Measurements from ENCODE around the gene SLC6A11.

SLC6A11 gene

DNA sequence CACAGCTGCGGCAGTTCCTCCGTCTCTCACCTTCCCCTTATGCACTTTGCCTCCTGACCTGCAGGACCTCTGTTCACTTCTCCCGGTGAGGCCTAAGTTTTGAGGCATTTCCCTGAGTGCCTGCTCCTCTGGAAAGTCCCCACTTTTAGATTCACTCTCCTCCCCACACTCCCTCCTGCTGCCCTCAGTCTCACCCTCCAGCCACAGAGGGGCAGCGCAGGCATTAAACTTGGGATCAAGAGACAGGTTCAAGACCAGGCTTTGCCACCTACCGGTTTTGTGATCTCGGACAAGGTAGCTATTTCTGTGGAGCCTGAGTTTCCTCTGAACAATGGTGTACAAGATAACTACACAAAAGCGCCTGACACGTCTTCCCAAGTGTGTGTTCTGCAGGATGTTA lies 19.4 kb downstream of the SLC6A11 start:
- DNase-seq (ENCODE audit: extremely low spot score, insufficient read length, low read depth), result no peak
- FAIRE-seq, result no peak

DNA sequence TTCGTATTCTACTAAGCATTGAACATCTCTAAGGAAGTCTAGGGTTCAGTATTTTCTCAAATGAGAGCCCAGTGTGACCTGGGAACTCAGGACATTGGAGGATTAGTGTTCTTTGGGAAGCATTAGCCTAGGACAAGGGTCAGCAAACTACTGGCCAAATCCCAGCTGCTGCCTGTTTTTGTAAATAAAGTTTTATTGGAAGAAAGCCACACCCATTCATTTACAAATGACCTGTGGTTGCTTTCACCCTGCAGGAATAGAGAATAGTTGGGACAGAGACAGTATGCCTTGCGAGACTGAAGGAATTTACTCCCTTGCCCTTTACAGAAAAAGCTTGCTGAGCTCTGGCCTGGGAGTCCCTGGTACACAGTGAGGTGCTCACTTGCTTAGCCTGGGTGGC lies 20.6 kb downstream of the SLC6A11 start:
- FAIRE-seq (no peak), DNase-seq (ENCODE audit: extremely low spot score, insufficient read length, low read depth) (no peak)

DNA sequence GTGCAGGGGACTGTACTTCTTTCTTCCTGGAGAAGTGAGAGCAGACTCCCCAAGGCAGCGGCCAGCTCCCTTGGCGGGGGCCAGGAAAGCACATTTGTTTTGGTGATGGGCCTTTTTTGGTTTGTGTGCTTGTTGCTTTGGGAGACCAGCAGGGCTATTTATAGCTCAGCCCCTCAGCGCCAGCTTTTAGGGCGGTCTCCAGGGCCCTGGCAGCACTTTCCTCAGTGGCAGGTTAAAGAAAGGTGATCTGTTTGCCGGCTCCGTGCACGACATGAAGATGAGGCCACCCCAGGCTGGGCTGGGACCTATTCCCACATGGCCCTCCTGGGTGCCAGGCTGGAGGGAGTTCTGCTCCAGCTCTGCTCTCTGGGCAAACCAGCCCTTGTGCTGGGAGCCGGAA lies 21.8 kb downstream of the SLC6A11 start:
- FAIRE-seq, result no peak
- DNase-seq (ENCODE audit: extremely low spot score, insufficient read length, low read depth), result no peak

DNA sequence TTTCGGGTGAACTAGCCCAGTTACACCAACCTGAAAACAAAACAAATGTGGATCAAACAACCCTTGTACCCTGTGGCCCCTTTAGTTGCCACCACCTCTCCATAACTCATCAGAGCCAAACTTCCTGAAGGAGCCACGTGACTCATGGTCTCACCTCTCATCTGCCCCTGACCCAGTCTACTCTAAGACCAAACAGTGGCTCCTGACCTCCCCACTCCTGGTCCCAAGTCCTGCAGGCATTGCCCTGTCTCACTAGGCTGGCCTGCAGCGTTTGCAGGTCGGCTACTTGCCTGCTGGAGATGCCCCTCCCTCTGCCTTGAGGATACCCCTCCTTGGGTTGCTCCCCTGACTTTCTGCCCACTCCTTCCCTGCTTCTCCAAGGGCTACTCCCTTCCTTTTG lies 23.1 kb downstream of the SLC6A11 start:
- DNase-seq (ENCODE audit: extremely low spot score, insufficient read length, low read depth) (no peak), FAIRE-seq (no peak)

DNA sequence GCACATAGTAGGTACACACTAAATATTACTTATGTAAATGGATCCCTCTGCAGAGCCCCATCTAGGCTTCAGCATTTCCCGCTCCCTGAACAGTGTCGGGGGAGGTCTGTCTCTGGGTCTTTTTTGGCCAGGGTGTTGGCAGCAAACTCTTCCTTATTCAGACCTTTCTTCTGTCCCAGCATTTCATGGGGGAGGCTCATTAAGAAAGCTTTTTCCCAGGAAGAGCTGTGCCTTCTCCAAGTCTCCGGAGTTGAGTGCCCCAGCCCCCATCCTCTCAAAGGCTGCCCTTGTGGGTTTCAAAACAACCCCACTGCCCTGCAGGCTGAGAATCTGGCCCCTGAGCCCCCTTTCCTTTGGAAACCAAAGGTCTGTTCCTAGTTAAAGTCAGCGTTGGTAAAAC lies 25.1 kb downstream of the SLC6A11 start:
- DNase-seq (ENCODE audit: extremely low spot score, insufficient read length, low read depth), result no peak
- no peak for FAIRE-seq

DNA sequence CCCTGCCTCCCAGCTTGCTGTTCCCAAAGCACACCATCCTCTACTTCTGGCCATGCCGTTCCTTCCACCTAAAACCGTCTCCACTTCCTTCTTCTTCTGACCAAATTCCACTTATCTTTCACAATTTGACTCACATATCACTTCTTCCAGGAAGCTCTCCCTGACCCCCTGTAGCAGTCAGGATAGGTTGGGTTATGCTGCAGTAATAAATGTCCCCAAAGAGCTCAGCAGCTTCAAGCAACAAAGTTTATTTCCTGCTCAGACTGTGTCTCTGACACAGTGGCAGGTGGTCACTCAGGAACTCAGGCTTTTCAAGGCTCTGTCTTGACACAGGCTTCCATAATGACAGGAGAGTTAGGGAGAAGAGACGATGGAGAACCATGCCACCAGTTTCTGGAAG lies 27.4 kb downstream of the SLC6A11 start:
- FAIRE-seq (no peak), DNase-seq (ENCODE audit: extremely low spot score, insufficient read length, low read depth) (no peak)

DNA sequence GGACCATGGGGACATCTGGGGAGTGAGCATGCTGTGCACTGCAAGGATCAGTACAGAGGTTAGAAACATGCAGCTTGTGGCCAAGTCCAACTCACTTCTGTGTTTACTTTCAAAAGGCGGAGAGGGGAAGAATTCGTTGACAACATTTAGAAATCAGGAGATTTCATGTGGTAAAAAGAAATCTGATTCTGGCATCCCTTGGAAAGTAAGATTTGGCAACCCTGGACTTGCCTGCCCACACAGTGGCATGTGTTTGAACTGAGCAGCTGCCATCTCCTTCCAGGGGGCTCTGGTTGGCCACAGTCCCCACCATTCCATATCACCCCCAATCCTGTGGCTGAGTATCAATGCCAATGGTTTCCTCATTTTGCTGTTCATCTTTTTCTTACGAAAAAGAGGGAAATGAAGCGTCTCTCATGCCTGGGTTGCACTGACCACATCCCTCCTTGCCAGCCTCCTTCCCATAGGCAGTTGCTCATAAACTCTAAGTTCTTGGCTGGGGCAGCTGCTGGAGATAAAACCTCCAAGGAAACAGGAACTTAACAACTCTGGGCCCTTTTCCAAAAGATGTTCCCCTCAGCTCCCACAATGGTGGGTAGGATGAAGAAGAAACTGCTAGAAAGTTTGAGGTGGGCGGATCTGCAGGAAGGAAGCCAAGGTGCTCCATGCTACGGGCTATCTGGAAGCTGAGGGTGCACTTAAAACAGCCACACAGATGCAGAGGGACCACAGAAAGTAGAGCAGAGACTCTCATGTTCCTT lies 29.2 kb downstream of the SLC6A11 start:
- no peak for FAIRE-seq
- no peak for DNase-seq (ENCODE audit: extremely low spot score, insufficient read length, low read depth)

DNA sequence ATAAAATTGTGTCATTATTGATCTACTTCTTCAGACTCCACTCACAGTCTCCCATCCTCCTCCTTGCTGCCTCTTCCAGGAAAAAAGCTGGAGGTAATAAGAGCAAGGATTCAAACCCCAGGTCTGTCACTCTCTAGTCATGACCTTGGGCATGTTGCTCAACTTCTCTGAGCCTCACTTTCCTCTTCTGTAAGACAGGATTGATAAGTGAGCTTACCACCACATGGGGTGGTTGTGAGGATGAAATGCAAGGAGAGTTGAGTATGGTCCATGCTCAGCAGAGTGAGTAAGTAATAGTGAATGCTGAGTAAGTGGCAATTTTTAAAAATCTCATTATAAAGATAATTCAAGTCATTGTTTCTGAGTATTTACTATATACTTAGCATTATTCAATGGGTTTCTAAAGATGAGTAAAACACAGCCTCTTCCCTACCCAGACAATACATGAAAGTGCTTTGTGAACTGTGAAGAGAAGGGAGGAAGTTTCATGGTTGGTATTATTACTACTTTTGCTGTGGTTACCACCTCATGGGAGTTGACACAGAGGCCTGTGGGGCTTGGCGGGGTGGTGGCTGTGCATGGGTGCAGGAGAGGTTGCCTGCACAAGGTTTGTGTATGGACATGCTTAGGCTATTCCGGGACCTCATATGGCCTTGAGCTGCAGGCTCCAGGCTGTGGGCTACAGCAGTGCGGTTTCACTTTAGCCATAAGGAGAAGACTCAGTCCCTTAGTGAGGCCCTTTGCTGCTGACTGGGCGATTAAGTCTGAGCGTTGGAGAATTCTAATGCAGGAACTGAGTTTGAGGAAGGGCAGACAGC lies 30.0 kb downstream of the SLC6A11 start:
- DNase-seq (ENCODE audit: extremely low spot score, insufficient read length, low read depth), result no peak

DNA sequence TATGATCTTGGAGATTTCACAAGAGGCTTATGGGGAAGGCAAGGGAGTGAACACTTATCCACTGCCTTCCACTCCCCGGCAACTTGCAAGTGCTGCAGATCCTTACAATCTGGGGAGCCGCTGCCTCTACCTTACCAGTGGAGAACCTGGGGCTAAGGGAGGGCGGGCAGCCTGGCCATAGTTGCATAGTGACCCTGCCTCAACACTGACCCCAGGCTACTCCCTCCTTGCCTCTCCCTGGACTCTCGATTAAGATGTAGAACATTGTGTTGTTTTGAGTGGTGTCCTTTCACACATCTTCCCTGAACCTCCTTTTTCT lies 30.6 kb downstream of the SLC6A11 start:
- no peak for FAIRE-seq
- DNase-seq (ENCODE audit: extremely low spot score, insufficient read length, low read depth), result no peak

More for the DNA sequence above, 30.0 kb downstream of the SLC6A11 start:
- no peak for FAIRE-seq

DNA sequence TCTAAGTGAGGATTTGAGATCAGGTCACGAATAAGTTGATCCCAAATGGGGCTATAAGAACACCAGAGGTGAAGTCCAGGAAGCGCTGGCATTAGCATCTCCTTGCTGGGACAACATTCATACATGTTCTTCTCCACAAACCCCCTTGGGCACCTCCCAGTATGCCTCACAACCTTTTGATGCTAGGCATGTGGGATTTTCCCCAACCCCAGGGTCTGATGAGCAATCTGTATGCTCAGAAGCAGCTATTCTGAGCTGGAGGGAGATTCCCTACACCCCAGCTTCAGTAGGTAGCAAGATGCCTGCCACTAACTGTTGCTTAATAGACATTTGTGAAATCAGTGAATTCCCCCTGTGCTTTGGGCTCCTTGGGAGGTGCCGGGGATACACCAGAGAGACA lies 32.2 kb downstream of the SLC6A11 start:
- DNase-seq (ENCODE audit: extremely low spot score, insufficient read length, low read depth), result no peak
- no peak for FAIRE-seq

DNA sequence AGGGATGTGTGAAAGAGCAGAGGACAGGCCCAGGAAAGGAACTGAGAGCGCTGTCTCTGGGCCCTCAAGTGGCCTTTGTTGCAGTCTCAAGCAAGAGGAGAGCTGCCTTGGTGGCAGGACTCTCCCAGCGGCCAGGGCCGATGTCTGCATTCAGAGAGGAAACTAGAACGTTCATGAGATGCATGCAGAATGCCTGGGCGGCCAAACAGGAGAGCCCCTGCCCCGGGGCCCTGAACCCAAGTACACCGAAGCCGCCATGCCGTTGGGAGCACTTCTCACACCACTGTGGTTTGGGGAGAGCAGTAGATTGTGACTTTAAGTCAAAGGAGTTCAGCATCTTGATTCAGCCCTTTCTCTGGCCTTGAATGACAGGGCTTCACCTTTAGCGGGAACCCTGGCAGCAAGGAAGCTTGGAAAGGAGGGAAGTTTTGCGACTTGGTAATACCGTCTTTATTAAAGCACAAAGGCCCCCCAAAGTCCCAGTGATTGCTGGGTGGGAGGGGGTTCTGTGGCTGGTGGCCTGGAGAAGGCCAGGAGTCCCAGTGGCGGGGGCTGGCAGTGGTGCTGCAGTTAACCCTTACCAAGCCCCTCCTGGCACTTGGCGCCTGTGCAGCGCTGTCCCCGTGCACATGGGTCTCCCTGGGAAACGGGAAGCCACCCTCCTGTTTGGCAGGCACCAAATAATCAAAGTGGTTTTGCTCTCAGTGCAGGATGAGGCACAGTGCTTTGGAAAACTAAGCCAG lies 36.2 kb downstream of the SLC6A11 start:
- no peak for FAIRE-seq
- no peak for DNase-seq (ENCODE audit: extremely low spot score, insufficient read length, low read depth)

DNA sequence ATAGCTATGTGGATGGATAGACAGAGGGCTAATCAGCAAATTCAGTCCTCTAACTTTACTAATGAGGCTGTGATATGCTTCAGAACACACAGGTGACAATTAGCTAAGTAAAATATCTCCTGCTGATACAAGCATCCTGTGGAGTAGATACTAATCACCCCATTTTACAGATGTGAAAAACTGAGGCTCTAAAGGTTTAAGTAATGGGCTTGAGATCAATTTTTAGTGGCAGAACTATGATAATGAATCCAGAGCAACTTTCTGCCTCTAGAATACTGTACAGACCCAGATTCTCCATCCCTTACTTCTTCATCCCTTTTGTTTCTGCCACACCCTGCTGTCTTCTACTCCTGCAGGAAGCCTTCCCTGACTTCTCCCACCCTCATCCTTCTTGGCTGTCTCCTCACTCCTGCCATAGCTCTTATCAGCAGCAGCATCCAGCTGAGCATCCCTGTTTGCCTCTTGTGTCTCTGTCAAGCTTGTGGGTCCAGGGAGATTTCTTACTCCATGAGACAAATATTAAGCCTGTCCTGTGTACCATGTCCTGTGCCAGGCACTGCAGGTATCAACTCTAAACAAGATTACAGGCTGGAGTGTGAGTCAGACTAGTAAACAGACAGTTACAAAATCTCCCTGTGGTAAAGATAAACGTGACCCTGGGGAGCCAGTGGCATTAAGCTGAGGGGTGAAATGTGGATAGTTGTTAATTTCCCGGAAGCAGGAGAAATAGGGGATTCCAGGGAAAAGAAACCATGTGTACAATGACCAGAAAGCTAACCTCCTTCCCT lies 39.2 kb downstream of the SLC6A11 start:
- no peak for DNase-seq (ENCODE audit: extremely low spot score, insufficient read length, low read depth)
- no peak for FAIRE-seq

DNA sequence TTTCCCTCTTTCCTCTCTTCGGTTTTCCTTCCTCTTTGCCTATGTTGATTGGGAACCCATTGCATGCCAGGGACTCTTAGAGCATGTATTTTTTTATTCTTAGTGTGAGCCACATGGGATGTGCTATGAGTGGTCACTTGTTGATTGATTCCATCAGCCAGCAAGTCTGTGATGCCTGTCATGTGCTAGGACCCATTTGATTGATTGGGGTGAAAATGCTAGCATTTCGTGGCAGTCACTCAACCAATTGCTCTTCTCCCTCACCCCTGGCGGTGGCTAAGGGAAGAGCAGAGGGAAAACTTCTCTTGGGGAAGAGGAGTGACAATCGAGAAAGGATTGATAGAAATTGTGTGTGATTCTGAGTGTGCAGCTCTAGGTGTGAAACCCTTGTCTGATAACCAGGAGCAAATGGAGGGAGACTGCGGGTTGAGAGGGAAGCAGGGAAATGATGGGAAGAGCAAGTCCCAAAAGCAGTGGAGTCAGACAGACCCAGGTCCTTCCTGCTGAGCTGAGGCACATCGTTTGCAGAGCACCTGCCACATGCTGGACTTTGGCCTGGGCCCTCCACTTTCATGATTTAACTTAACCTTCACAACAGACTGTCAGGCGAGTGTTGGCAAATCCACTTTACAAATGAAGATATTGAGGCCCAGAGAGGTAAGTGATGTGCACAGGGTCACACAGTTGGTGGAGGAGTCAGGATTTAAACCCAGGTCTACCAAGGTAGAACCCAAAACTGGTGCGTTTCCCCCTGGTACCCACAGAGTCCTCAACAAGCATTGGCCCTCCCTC lies 40.0 kb downstream of the SLC6A11 start:
- DNase-seq (ENCODE audit: extremely low spot score, insufficient read length, low read depth) (no peak), FAIRE-seq (no peak)

DNA sequence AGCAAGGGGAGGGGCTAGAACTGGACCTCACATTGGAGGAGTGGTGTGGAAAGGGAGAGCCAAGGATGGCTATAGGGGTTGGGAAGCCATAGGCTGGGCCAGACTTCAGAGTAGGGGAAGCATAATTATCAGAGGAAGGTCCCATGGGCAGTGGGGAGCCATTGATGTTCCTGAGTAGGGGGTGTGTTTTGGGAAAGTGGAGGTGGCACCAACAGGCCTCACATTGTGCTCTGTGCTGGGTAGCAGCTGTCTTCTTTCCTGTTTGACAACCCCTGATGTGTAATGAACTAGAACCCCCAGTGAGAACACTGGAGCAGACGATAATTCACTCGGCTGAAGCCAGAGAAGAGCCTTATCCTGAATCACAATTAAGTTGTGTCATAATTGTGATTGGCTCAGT lies 41.2 kb downstream of the SLC6A11 start:
- DNase-seq (ENCODE audit: extremely low spot score, insufficient read length, low read depth) (no peak), FAIRE-seq (no peak)

DNA sequence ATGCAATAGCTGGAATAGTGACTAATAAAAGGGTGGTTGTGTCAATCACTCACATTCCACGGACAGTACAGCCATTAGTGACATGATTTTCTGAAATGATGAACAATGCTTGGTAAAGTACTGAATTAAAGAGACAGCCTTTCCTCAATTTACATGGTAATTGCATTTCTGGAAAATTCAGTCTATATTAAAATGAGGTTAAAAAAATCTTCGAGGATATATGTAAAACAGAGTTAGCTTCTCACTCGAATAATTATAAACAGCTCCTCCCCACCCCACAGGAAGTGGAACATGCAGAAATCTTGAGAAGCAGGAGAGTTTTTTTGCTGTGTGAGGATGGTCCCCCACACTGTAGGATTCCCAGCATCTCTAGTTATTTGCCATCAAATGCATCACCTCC lies 42.1 kb downstream of the SLC6A11 start:
- no peak for DNase-seq (ENCODE audit: extremely low spot score, insufficient read length, low read depth)
- no peak for FAIRE-seq

DNA sequence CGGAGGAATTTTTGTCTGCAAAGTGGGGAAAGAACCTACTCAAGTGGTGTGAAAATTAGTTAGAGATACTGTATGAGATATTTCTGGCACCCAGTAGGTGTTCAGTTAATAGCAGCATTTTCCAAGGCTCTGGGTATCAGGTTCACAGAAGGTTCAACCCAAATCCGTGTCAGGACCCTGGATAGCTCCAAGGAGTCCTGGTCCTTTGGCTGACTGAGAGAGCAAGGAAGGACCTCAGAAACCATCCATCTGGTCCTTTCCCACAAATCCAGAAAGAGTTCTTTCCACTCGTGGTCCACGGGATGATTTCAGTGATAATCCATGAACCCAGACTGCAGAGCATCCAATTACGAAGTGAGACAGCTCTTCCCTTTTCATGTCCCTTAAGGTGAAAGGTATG lies 51.4 kb downstream of the SLC6A11 start:
- DNase-seq (ENCODE audit: extremely low spot score, insufficient read length, low read depth) (no peak), FAIRE-seq (no peak)

DNA sequence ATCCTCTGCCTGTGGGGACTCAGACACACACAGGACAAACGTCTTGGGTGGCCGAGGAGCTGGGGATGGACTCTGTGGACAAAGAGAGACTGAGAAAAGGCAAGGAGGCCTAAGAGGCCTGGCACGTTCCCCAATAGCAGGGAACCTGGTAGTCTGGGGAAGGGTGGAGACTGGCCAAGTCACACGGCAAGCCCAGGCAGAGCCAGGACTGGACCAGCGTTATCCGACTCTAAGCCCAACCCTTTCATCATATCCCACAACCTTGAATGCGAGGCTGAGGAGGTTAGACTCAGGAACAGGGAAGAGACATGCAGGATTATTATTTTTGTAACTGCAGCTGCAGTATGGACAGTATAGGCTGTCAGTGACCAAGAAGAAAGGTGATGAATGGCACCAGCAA lies 53.4 kb downstream of the SLC6A11 start:
- FAIRE-seq (no peak), DNase-seq (ENCODE audit: extremely low spot score, insufficient read length, low read depth) (no peak)

DNA sequence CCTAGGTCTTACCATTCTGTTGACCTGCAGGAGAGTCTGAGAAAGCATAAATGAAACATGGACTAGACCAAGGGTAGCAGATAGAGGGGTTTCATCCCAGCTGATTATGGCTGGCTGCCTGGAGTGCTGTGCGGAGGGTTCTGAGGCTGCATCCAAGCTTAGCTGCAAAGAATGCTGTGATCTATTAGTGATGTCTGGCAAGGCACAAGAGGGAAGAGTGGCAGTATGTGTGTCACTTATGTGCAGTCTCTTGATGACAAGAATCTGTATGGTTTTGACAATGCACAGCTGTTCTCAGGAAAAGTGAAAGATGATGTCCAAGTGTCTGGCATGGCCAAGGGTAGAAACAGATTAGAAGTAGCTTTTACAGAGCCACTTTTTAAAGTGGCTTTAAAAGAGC lies 54.3 kb downstream of the SLC6A11 start:
- DNase-seq (ENCODE audit: extremely low spot score, insufficient read length, low read depth) (no peak), FAIRE-seq (no peak)

DNA sequence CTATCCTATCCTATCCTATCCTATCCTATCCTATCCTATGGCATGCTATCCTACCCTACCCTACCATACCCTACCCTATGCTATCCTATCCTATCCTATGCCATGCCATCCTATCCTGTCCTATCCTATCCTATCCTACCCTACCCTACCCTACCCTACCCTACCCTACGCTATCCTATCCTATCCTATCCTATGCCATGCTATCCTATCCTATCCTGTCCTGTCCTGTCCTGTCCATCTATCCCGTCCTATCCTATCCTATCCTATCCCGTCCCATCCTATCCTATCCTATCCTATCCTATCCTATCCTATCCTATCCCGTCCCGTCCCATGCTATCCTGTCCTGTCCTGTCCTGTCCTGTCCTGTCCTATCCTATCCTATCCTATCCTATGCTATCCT lies 57.4 kb downstream of the SLC6A11 start:
- no peak for DNase-seq (ENCODE audit: extremely low spot score, insufficient read length, low read depth)
- FAIRE-seq, result no peak

DNA sequence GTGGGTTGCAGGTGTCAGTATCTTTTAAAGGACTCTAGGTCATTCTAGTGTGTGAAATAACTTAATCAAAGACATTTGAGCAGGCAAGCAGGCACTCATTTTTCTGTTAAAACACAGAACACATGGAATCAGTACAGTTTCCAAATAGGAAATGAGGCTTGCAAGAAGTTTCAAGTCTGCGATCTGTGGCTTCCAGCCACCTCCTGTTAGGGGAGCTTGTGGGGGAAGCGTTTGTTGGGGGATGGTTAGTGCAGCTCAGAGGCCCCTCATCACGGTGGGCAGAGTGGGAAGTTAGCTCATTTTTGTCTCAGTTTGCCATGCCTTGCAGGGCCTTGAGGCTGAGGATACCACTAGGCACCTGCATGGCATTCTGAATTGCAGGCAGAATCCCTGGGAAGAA lies 59.9 kb downstream of the SLC6A11 start:
- FAIRE-seq (no peak), DNase-seq (ENCODE audit: extremely low spot score, insufficient read length, low read depth) (no peak)

Measured in GM18507 (cell line).